Measurements from ENCODE around the gene KIAA1328.

KIAA1328 gene

DNA sequence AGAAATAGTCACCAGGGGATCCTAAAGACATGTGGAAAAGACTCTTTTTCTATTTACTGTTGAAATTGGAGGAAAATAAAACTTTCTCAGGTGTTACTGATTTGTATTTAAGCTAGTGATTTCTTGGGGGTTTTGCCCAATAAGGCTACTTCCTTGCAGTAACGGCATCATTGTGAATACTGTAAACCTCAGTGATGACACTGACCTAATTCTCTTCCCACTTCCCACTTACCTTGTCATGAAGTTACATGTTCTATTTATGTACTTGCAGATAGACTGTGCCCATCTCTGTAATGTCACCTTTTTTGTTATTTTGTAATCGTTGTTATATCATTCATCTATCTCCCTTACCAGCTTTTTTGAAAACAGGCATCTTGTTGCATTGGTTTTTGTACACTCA lies 134.5 kb downstream of the KIAA1328 start:
- no peak for DNase-seq

- DNase-seq = no peak
Observed at GRCh38 chr18:36974686-36975085, 145.8 kb downstream of the KIAA1328 start.

GRCh38 chr18:36977121-36977520 lies 148.2 kb downstream of the KIAA1328 start:
- DNase-seq = no peak

GRCh38 chr18:36993068-36993467 lies 164.1 kb downstream of the KIAA1328 start:
- no peak for DNase-seq

DNA sequence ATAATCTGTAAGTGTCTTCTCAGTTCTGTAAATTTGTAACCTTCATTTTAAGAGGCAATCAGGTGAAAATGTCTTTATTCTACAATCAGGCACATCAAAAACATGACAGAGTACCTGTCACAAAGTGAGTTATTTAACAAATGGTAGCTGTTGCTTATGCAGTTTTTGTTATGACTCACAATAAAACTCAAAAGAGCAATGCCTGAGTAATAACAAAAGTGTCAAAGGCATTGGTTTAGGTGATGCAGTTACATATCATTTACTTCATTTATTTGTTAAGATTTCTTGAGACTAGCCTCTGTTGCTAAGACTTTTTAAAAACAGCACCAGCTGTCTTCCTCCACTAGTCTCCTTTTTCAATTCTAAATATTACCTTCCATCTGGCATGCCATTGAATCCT lies 177.8 kb downstream of the KIAA1328 start:
- DNase-seq = no peak

GRCh38 chr18:37012452-37012851 lies 183.5 kb downstream of the KIAA1328 start:
- no peak for DNase-seq

- DNase-seq = no peak
Observed at GRCh38 chr18:37019157-37019827, 190.4 kb downstream of the KIAA1328 start.

DNA sequence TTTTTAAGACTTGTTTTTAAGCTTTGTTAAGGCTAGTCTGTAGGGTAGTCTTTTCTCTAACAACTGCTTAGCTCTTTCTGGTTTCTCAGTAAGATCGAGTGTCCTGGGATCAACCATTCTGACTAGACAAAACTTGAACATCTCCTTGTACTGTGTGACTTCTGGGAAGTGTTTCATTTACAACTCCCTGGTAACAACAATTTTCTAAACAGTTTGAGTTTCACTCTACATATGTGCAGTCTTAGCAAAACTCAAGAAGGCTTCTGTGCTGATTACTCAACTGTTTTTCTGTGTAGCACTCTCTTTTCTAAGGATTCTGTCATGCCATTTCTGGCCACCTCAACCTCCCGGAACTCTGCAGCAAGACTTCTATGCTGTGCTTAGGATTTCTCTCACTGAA lies 204.5 kb downstream of the KIAA1328 start:
- no peak for DNase-seq

- DNase-seq = no peak
Observed at GRCh38 chr18:37042381-37042780, 213.5 kb downstream of the KIAA1328 start.

- DNase-seq = no peak
Observed at GRCh38 chr18:37055137-37055802, 226.3 kb downstream of the KIAA1328 start.

- no peak for DNase-seq
Observed at GRCh38 chr18:37064187-37064586, 235.3 kb downstream of the KIAA1328 start.

- no peak for DNase-seq
Observed at GRCh38 chr18:37065254-37065653, 236.3 kb downstream of the KIAA1328 start.

DNA sequence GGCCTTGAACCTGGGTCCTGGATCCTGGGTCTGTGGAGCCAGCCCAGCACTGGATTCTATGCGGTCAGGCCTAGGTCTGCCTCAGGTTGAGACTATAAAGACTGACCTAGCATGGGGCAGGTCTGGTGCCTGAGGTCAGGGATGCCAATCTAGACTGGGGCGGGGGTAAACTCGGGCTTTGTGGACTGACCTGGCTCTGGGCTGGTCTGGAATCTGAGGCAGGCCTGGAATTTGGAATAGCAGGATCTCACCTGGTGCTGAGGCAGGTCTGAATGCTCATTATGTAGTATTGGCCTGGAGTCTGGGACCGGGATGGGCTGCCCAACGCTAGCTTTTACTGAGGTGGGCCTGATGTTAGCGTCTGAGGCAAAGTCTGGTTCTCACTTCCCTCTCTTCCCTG lies 256.0 kb downstream of the KIAA1328 start:
- no peak for DNase-seq

GRCh38 chr18:37085362-37085761 lies 256.4 kb downstream of the KIAA1328 start:
- no peak for DNase-seq

- no peak for DNase-seq
Observed at GRCh38 chr18:37107748-37108522, 279.0 kb downstream of the KIAA1328 start.

DNA sequence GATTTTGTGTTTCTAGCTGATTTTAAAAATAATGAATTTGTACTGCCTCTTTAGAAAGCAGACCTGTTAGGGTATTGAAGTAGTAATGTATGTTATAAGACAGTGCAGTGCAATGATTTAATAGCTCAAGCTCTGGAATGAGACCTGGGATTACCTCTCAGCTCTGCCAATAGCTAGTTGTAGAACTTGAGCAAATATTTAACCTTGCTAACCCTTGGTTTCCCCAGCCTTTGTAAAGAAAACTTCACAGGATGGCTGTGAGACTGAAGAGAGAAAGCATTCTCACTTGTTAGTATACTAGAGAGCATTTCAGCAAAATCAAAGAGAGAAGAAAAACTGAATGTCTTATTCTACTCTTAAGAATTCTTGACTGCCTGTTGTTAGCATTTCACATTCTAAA lies 293.9 kb downstream of the KIAA1328 start:
- no peak for DNase-seq

GRCh38 chr18:37124516-37124915 lies 295.6 kb downstream of the KIAA1328 start:
- no peak for DNase-seq

GRCh38 chr18:37135177-37135576 lies 306.2 kb downstream of the KIAA1328 start:
- no peak for DNase-seq

DNA sequence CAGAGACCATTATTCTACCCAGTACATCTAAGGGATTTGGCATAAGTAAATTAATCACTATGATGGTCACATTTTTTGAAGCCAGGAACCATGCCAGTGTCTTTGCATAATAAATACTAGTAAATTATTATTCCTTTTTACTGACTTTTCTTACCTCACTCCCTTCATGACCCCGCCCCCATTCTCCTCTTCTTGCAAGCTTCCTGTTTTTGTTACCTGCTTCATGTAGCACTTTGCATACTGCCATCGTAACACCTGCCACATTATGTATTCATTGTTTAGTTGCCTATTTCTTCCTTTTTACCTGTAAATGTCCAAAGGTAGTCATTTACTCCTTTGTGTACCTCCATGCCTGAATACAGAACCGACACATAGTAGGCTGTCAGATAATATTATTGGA lies 309.5 kb downstream of the KIAA1328 start:
- DNase-seq = no peak

GRCh38 chr18:37139876-37140275 lies 310.9 kb downstream of the KIAA1328 start:
- DNase-seq = no peak

- DNase-seq = no peak
Observed at GRCh38 chr18:37144921-37145320, 316.0 kb downstream of the KIAA1328 start.

GRCh38 chr18:37156330-37156942 lies 327.5 kb downstream of the KIAA1328 start:
- DNase-seq = no peak

DNA sequence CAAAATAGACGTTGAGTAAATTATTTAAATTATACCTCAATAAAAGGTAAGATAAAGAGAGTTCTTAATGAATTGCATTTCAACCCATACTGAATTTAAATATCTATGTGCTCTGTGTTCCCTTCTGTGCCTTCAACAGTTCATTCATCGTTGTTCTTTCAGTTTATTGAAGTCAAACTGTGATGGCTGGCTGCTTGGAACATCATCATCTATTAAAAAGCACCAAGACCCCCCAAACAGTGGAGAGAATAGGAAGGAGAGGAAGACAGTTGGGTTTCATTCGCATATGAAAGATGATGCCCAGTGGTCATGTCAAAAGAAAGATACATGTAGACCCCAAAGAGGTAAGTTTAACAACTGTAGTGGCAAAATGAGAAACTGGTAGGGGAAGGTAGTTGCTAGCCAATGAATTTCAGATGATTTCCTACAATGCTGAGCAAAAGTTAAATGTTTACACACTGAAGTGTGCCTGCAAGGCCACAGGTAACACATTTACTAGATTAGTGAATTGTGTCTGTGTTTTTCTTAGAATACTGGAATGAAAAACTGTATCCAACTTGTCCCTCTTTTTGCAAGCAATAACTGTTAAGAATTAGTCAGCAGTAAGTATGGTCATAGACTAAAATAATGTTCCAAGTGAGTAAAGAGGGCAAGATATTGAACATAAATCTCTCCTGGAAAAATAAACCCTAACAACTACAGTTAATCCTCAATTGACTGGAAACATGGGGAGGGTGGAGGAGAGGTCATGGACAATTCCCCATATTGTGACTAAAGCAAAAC lies 331.3 kb downstream of the KIAA1328 start:
- DNase-seq = no peak
